Heart right ventricle (tissue), 16 donors: ENCODE data around the gene HOXD1. TPM values are rescaled to one million over a fixed set of nuclear protein-coding genes. Genes with fewer than 3 reads are reported as not detected.

ENCODE experiments used
- ATAC-seq, 8 donors: fragments of 200-7000 bp; cut with Tn5 transposase; one replicate each; pipeline ENCODE4 v1.9.1; 2020; ENCODE audit warnings: mild to moderate bottlenecking in 8 of 8, moderate library complexity in 8 of 8, moderate number of reproducible peaks in 1 of 8
- DNase-seq, 2 donors: peaks; one replicate each; pipeline ENCODE4 v3.0.0-alpha.2; 2020
- H3K27ac ChIP-seq, 10 donors: fragments of 200-600 bp; sonication (generic) in 2 of 10; one replicate each; pipeline versions ENCODE4 v1.5.0 to v1.8.0; 2020 to 2022; ENCODE audit warnings: mild to moderate bottlenecking in 3 of 10
- H3K27me3 ChIP-seq, 7 donors: fragments of 200-600 bp; one replicate each; pipeline ENCODE4 v1.8.0; 2021 to 2022; ENCODE audit warnings: mild to moderate bottlenecking in 2 of 7
- H3K36me3 ChIP-seq, 9 donors: fragments of 200-600 bp; sonication (generic) in 1 of 9; one replicate each; pipeline versions ENCODE4 v1.5.0 to v1.8.0; 2020 to 2022; ENCODE audit warnings: mild to moderate bottlenecking in 2 of 9
- H3K4me1 ChIP-seq, 9 donors: fragments of 200-600 bp; sonication (generic) in 1 of 9; one replicate each; pipeline versions ENCODE4 v1.5.0 to v1.8.0; 2020 to 2022; ENCODE audit warnings: mild to moderate bottlenecking in 4 of 9
- H3K4me3 ChIP-seq, 10 donors: fragments of 200-600 bp; sonication (generic) in 2 of 10; one replicate each; pipeline versions ENCODE4 v1.5.0 to v1.8.0; 2020 to 2022; ENCODE audit warnings: mild to moderate bottlenecking in 7 of 10, moderate library complexity in 2 of 10
- H3K9me3 ChIP-seq, 11 donors: fragments of 200-600 bp in 10 of 11; sonication (generic) in 2 of 11; one replicate each; pipeline versions ENCODE4 v1.5.0 to v1.8.0; 2013 to 2022; ENCODE audit warnings: mild to moderate bottlenecking in 2 of 11, control low read depth in 1 of 11, moderate library complexity in 1 of 11
- CTCF ChIP-seq, 9 donors: fragments of 200-600 bp; sonication (generic) in 2 of 9; IDR thresholded peaks; one replicate each; pipeline versions ENCODE4 v1.5.0 to v1.8.0; 2021 to 2022; ENCODE audit warnings: antibody characterized with exemption in 9 of 9, mild to moderate bottlenecking in 5 of 9, moderate library complexity in 1 of 9
- WGBS, 2 donors: extraction: QIAGEN DNeasy Blood & Tissue Kit; methylation state at CpG; one replicate each; pipeline ENCODE4 v1.1.7; 2013; ENCODE audit warnings: inconsistent platforms in 1 of 2; 5-methylcytosine and 5-hydroxymethylcytosine counted together
- intact Hi-C, 10 donors: fragments of 100-400 bp; cut with DNase I; formaldehyde crosslinking; loops; one replicate each; pipeline versions ENCODE4 v1.11.1 to v1.14.2; 2022
- polyA plus RNA-seq, 2 donors: library from polyadenylated mRNA; stranded (reverse); fragments of 200-250 nt; gene quantifications; one replicate each; pipeline ENCODE4 v1.2.3, GENCODE V29; 2013
- total RNA-seq, 10 donors: library from RNA; stranded (reverse); fragmentation: NEBNext Ultra II Directional in 3 of 10; extraction: Animal tissue kit (Norgen Biotek cat#: 25700) in 3 of 10; gene quantifications; one replicate each; pipeline versions ENCODE4 v1.2.1 to v1.2.4, GENCODE V29; 2021 to 2023
- donor health status: Arrhythmogenic right ventricular cardiomyopathy.
- donor health status: ischemic (EF 13 %, LVEDD 7.1; RV severe dilation, severe dysfunction).
- donor health status: healthy with polysubstance abuse.
- donor health status: DM: no; HTN: yes; CAD: no.
- donor health status: DM: no; HTN: no; CAD: no.
- donor health status: ischemic (EF 25% LVEDD 6.9; RV normal size, moderate dysfunction).
- donor health status: ischemic (EF 25% LVEDD 5.7; RV mildly dilated, moderate dysfunction).
- donor health status: healthy.
- donor health status: DM: yes; HTN: yes; CAD: no.
- donor health status: Ischemic cardiomyopathy.
- donor health status: ischemic (EF 35%, LVEDD 5.7; RV mildly dilated, moderate dysfunction).
- donor health status: nonischemic (EF 11% LVEDD 7.7; RV severe dilation, severe dysfunction).
- donor health status: DM: yes; HTN: yes; CAD: no.
- donor health status: PGD.
- donor health status: ischemic (EF 29% LVEDD 5.4; RV normal size, mild dysfunction).
- donor health status: nonischemic (EF 23%, LVEDD 6.1; RV moderate dilation, normal function).

HOXD1 gene
- total and polyA plus RNA-seq, 12 donors: 0.03 to 0.23 (median 0.17) TPM; not detected in 8

GRCh38 chr2:176167398-176167797 lies 21.1 kb upstream of the HOXD1 start:
- H3K27me3 ChIP-seq: peaks cover 40 to 100% (median 100%) of the 10 kb centered on the region in 7 donors
- no peak overlapping the region for H3K4me3 ChIP-seq
- no peak overlapping the region for H3K27ac ChIP-seq
- intact Hi-C loops: no loop called here
- DNase-seq (no peak), ATAC-seq (no peak)
- H3K36me3 ChIP-seq: no peaks in the 10 kb centered on the region
- no peaks in the 10 kb centered on the region for H3K9me3 ChIP-seq
- 54 to 63% methylated on average over 1 of the region's 1 CpG for WGBS, 2 donors
- no peak for TF ChIP-seq CTCF (IDR thresholded peaks at IDR 0.05)
- peaks cover 0 to 29% (median 9%) of the 10 kb centered on the region in 9 donors for H3K4me1 ChIP-seq

- peaks cover 33 to 100% (median 100%) of the 10 kb centered on the region in 7 donors for H3K27me3 ChIP-seq
- ATAC-seq (no peak), DNase-seq (no peak)
- peaks cover 0 to 27% (median 9%) of the 10 kb centered on the region in 9 donors for H3K4me1 ChIP-seq
- intact Hi-C loops: no loop called here
- no peaks in the 10 kb centered on the region for H3K36me3 ChIP-seq
- no peak overlapping the region for H3K4me3 ChIP-seq
- H3K27ac ChIP-seq: no peak overlapping the region
- TF ChIP-seq CTCF (IDR thresholded peaks at IDR 0.05): no peak
- WGBS, 2 donors: 88 to 89% methylated on average over 5 of the region's 5 CpGs
- H3K9me3 ChIP-seq: no peaks in the 10 kb centered on the region
Observed at GRCh38 chr2:176169181-176169580, 19.3 kb upstream of the HOXD1 start.

GRCh38 chr2:176169711-176170110 lies 18.8 kb upstream of the HOXD1 start:
- no peak for TF ChIP-seq CTCF (IDR thresholded peaks at IDR 0.05)
- Histone ChIP-seq H3K36me3 (no peaks in the 10 kb centered on the region), H3K9me3 (no peaks in the 10 kb centered on the region), H3K27ac (no peak overlapping the region), H3K4me1 (peaks cover 0 to 26% (median 6%) of the 10 kb centered on the region in 9 donors), H3K27me3 (peaks cover 31 to 100% (median 100%) of the 10 kb centered on the region in 7 donors), H3K4me3 (no peak overlapping the region)
- DNase-seq (no peak), ATAC-seq (no peak)
- 67 to 75% methylated on average over 2 of the region's 2 CpGs for WGBS, 2 donors
- intact Hi-C loops: no loop called here

GRCh38 chr2:176170602-176171305 lies 17.7 kb upstream of the HOXD1 start:
- no peak overlapping the region for H3K4me3 ChIP-seq
- no peak for ATAC-seq
- intact Hi-C loops: no loop called here
- 92 to 94% methylated on average over 1 of the region's 1 CpG for WGBS, 2 donors
- H3K27me3 ChIP-seq: peaks cover 23 to 100% (median 100%) of the 10 kb centered on the region in 7 donors
- no peak for TF ChIP-seq CTCF (IDR thresholded peaks at IDR 0.05)
- H3K27ac ChIP-seq: no peak overlapping the region
- H3K4me1 ChIP-seq: peaks cover 0 to 18% (median 5%) of the 10 kb centered on the region in 9 donors
- no peaks in the 10 kb centered on the region for H3K36me3 ChIP-seq
- no peak for DNase-seq
- no peaks in the 10 kb centered on the region for H3K9me3 ChIP-seq
